Medulla oblongata (tissue), 1 donor: ENCODE measurements around the gene ALKBH3.

Experiments used
- DNase-seq: peaks from one replicate; pipeline ENCODE4 v3.0.0-alpha.2; 2015; ENCODE audit errors: extremely low spot score

Gene ALKBH3

DNA sequence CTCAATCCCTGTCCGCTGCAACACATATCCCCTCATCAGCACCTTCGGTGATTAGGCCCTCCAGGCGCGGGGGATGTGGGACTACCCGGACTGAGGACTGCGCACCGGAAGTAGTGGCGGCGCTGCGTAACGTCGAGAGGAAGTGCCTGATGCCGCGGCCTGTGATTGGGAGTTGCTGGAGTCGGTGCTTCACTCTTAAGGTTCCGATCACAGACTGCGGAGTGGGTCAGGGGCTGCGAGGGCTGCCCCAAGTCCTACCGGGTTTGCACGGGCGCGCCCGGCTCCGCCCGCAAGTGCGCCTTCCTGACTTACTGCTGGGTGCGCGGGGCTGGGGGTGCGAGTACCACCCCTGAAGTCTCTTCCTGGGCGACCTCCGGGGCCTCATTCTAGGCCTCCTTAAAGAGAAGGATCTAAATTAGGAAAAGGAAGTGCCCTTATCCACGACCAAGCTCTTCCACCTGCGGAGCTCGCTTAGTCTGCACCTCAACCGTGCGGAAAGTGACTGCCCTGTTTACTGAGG lies at the start of gene ALKBH3:
Gene ALKBH3 (plus strand): TSS at position 192 of the 520 bp plus-strand sequence. CDS start 1,822 bp downstream, outside the sequence.
- peak; percentile 91 for DNase-seq

GRCh38 chr11:43830928-43831440 lies 49.6 kb upstream of the ALKBH3 start:
- DNase-seq = peak; percentile 4

DNA sequence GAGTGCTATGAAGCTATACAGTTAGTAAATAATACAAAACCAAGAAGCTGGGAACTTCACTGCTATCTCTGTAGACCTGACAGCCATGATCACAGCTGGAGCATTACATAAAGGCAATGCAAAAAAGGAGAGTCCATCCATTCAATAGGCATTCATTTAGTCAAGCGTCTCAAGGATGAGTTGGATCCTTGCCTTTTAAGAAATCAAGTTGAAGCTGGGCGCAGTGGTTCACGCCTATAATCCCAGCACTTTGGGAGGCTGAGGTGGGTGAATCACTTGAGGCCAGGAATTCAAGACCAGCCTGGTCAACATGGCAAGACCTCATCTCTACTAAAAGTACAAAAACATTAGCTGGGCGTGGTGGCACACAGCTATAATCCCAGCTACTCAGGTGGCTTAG lies 48.1 kb upstream of the ALKBH3 start:
- no peak for DNase-seq

GRCh38 chr11:43833657-43834073 lies 47.0 kb upstream of the ALKBH3 start:
- DNase-seq = no peak

DNA sequence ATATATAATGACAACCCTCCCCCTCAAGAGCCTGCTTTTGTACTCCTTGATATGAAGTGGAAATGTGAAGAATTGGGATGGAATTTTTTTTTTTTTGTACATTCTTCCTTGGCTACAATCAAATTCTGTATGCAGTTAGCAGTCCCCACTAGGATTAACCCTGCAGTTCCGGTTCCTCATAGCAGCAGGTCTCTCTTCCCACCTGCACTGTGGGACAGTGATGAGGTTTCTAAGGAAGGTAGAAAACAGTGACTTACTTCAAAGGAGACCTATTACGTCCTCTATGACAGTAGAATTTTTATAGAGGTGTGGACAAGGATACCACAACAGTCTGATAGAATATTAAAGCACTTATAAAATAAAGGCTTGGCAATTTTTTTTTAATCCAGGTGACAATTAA lies 46.3 kb upstream of the ALKBH3 start:
- no peak for DNase-seq

- peak; percentile 27 for DNase-seq
Measured at GRCh38 chr11:43835104-43835503, 45.5 kb upstream of the ALKBH3 start.

DNA sequence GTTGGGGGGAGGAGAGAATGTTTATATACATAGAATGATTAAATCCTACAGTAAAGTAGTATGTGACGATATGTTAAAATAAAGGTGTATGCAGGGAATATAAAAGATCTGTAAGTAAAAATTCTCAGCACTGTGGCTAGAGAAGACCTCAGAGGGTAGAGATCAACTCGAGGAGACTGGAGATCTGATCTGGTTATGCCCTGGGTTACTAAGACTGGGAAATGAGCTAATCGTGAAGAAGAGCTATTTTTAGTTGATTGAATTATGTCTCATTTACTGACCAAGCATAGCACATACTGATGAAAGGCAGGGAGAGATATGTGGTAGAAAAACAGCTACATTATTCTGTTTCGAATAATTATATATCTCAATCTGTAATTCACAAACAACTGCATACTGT lies 42.8 kb upstream of the ALKBH3 start:
- no peak for DNase-seq

GRCh38 chr11:43842021-43842420 lies 38.6 kb upstream of the ALKBH3 start:
- no peak for DNase-seq

- DNase-seq = no peak
Measured at GRCh38 chr11:43845816-43846215, 34.8 kb upstream of the ALKBH3 start.

DNA sequence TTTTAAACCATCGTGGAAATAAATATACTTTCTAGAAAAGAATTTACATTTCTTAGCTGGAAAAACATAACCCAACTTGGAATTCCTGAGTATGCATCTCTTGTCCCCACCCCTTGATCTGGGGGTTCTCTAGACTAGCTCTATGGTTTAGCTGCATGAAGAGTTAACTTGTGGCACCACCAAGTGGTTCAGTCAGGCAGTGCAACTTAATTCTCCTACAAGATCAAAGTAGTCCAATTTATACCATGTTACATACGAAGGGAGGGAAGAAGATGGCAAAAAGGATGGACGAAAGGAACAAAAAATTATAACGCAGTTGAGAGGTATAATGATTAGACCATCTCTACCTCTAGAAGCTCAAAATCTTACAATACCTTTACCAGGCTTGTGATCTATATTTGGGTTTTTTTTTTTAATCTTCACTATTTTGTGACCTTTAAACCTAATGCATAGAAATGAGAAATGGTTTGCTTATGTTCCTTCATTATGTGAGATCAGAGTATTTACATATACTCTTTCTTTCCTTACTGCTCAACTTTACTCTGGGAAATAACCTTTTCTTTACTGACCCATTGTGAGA lies 28.5 kb upstream of the ALKBH3 start:
- DNase-seq = peak; percentile 73

DNA sequence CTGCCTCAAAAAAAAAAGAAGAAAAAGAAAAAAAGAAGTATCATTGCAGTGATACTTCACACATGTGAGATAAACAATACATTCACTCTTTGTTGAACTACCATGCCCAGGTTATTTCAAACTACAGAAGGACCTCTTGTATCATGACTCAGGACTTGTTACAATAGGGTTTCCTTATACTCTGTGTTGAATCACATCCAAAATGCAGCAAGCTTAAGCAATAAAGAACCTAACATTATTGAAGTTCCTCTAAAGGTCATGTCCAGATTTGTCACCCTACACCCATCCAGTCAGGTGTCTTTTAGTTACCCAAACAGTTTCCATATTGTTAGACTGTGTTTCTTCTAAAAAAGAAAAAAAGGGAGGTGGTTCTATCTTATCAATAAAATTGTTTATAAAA lies 26.9 kb upstream of the ALKBH3 start:
- DNase-seq = no peak

GRCh38 chr11:43856993-43857392 lies 23.6 kb upstream of the ALKBH3 start:
- DNase-seq = no peak

DNA sequence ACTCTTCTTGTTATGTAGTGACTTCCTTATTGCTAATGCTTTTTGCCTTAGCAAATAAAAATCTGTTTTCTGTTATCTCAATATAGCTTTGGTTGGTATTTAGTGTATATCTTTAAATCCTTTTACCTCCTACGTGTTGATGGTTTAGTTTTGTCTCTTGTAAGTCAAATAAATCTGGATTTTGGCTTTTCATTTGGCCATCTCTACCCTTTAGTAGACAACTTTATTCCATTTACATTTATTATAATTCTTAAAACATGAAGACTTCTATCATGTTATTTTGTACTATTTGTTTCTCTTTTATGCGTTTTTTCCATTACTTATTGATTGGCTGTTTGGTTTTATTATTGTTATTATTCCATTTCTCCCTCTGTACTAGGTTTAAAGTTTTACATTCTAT lies 19.5 kb upstream of the ALKBH3 start:
- DNase-seq = no peak

DNA sequence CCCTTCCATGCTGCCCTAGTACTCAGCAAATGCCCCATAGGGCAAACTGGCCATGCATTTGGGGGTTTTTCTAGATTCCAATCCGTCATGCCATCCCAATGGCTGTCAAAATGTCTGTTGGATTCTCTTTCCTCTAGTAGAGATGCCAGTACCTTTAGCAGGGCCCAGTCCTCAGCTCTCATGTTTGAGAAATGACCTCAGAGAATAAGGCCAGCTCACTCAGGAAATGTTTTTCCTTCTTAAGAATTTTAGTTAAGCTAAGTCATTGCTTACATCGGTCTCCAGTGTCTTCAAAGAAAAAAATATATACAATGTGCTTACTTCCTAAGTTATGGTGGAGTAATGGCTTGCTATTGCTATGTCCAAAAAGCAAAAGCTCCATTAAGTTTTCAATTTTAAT lies 14.1 kb upstream of the ALKBH3 start:
- no peak for DNase-seq

GRCh38 chr11:43866969-43867368 lies 13.7 kb upstream of the ALKBH3 start:
- DNase-seq = no peak

DNA sequence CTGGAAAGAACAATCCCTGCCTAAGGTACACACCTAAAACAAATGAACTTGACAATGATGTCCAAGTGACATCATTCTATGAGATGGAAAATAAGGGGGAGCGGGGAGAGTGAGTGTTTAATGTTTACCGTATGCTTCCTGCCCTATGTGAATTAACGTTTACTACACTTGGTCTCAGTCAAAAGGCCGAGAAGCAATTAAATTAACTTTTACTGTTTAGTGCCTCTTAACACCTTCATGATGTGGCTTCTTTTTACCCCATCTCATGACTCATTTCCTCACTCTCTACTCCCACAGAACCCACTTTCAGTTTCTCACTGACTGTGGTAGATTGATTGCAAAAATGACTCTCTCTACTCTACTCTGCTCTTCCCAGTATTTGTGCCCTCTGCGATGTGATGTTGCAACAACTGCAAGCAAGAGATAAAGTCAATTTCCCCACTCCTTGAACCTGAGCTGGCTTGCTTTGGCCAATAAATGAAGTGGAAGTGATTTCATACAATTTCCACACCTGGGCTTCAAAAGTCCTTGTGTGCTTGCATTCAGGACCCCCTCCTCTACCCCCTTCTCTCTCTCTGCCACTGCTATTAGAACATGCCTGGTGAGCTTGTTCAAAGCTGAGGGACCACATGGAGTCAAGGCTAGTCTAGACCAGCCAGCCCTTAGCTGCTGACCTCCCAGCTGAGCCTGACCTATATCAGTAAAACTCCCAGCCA lies 11.6 kb upstream of the ALKBH3 start:
- no peak for DNase-seq

DNA sequence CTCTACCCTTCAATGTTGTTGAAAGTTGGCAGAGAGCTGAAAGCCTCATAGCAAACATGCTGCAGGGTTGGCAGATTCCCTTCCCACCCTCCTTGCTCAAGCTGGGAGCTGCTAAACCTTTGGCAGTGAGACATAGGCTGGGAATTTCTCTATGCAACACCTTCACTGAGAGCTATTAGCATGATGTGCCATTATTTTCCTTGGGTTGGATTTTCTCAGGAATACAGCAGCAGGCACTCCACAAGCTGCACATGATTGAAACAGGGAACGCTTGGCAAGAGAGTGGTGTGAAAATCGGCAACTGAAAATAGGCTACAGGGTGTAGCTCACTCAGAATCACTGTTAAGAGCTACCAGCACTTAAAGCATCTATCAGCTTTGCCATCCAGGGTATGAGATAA lies 9.6 kb upstream of the ALKBH3 start:
- DNase-seq = no peak

GRCh38 chr11:43872995-43873394 lies 7.6 kb upstream of the ALKBH3 start:
- DNase-seq = no peak

GRCh38 chr11:43874078-43874477 lies 6.6 kb upstream of the ALKBH3 start:
- no peak for DNase-seq

- no peak for DNase-seq
Measured at GRCh38 chr11:43874738-43875137, 5.9 kb upstream of the ALKBH3 start.

GRCh38 chr11:43879789-43880639 lies 617 bp upstream of the ALKBH3 start:
- no peak for DNase-seq

- no peak for DNase-seq
Measured at GRCh38 chr11:43892851-43893250, 12.2 kb downstream of the ALKBH3 start.
